GM12878 (cell line): Measurements from ENCODE around the gene SPATA24. TPM values are rescaled to one million over a fixed set of nuclear protein-coding genes. Genes with fewer than 3 reads are reported as not detected.

Source experiments
- ATAC-seq: fragments of 200-7000 bp; cut with Tn5 transposase; 3 replicates; pipeline ENCODE4 v1.9.1; 2020; ENCODE audit warnings: mild to moderate bottlenecking, moderate library complexity
- BruUV-seq: library from RNA; stranded (reverse); fragments of 400-500 nt; replicated peaks from 2 replicates; lab custom pipeline; 2021; lab: Mats Ljungman, UMichigan
- CTCF ChIA-PET: fragments of 300-600 bp; sonication (Branson Sonifier 250); formaldehyde crosslinking; extraction: SDS; loops from one replicate; lab custom pipeline; 2021; ENCODE audit warnings: inconsistent platforms; lab: Yijun Ruan, JAX
- POLR2A ChIA-PET: fragments of 350-600 bp; formaldehyde crosslinking; extraction: SDS; loops from one replicate; lab custom pipeline; 2021; ENCODE audit warnings: inconsistent platforms; lab: Charles Lee
- RAD21 ChIA-PET: fragments of 300-600 bp; sonication (Branson Sonifier 250); formaldehyde crosslinking; loops from one replicate; lab custom pipeline; 2023; ENCODE audit warnings: antibody characterized with exemption; ENCODE audit not compliant: unreplicated experiment; lab: Charles Lee
- SMC1A ChIA-PET: fragments of 300-600 bp; sonication (Branson Sonifier 250); formaldehyde crosslinking; loops from one replicate; lab custom pipeline; 2023; ENCODE audit not compliant: unreplicated experiment, uncharacterized antibody; lab: Charles Lee
- DNase-seq: peaks from one replicate; pipeline ENCODE4 v3.0.0-alpha.2; 2011; ENCODE audit warnings: low read depth, low spot score
- FAIRE-seq: peaks from 3 replicates; lab custom pipeline; 2011; peaks lifted over from hg19 to GRCh38; lab: Jason Lieb, UNC
- H2AFZ ChIP-seq: 2 replicates; pipeline ENCODE4 v1.6.0; 2011; ENCODE audit warnings: low read depth, low read length, control low read depth; ENCODE audit not compliant: control insufficient read depth
- H3K27ac ChIP-seq: 2 replicates; pipeline ENCODE4 v1.5.1; 2011; ENCODE audit warnings: control low read depth; ENCODE audit not compliant: control insufficient read depth, insufficient read depth
- H3K27me3 ChIP-seq, 2 experiments: replicated peaks in 1 of 2; 2 replicates each; pipeline versions ENCODE4 v1.6.0 to v1.6.1; 2011; ENCODE audit warnings: low read length in 1 of 2; ENCODE audit not compliant: control insufficient read depth in 2 of 2, insufficient read depth in 2 of 2
- H3K36me3 ChIP-seq, 2 experiments: 2 replicates each; pipeline ENCODE4 v1.5.1; 2011; ENCODE audit warnings: low read length in 1 of 2; ENCODE audit not compliant: control insufficient read depth in 2 of 2, insufficient read depth in 2 of 2
- H3K4me1 ChIP-seq: 2 replicates; pipeline ENCODE4 v1.6.1; 2011; ENCODE audit warnings: mild to moderate bottlenecking, low read length, moderate library complexity, mixed read lengths; ENCODE audit not compliant: control insufficient read depth, insufficient read depth
- H3K4me2 ChIP-seq: 2 replicates; pipeline ENCODE4 v1.6.0; 2011; ENCODE audit warnings: control low read depth; ENCODE audit not compliant: control insufficient read depth, insufficient read depth
- H3K4me3 ChIP-seq: fragments of 200-600 bp; sonication (generic); 2 replicates; pipeline ENCODE4 v1.5.1; 2016
- H3K79me2 ChIP-seq: 2 replicates; pipeline ENCODE4 v1.6.0; 2011; ENCODE audit warnings: low read length; ENCODE audit not compliant: control insufficient read depth, insufficient read depth
- H3K9ac ChIP-seq: 2 replicates; pipeline ENCODE4 v1.8.0; 2011; ENCODE audit warnings: low read length, control low read depth, mixed read lengths; ENCODE audit not compliant: control insufficient read depth, insufficient read depth
- H3K9me3 ChIP-seq: replicated peaks from 3 replicates; pipeline ENCODE4 v1.5.1; 2011; ENCODE audit warnings: mild to moderate bottlenecking, low read length; ENCODE audit not compliant: control insufficient read depth, insufficient read depth
- H4K20me1 ChIP-seq: 2 replicates; pipeline ENCODE4 v1.6.0; 2011; ENCODE audit not compliant: control insufficient read depth, insufficient read depth
- DPF2 ChIP-seq: fragments of 450-650 bp; IDR thresholded peaks from 2 replicates; pipeline ENCODE4 v1.6.1; 2017; ENCODE audit warnings: mild to moderate bottlenecking
- IKZF2 ChIP-seq, 2 experiments: fragments of 450-650 bp; IDR thresholded peaks; 2 replicates each; pipeline ENCODE4 v1.6.1; 2017; ENCODE audit warnings: mild to moderate bottlenecking in 2 of 2, moderate library complexity in 2 of 2
- KLF5 ChIP-seq: fragments of 450-650 bp; IDR thresholded peaks from 2 replicates; pipeline ENCODE4 v1.6.1; 2014; ENCODE audit warnings: mild to moderate bottlenecking; ENCODE audit not compliant: partially characterized antibody
- MYB ChIP-seq: fragments of 150-350 bp; IDR thresholded peaks from 2 replicates; pipeline ENCODE4 v1.6.1; 2014; ENCODE audit warnings: mild to moderate bottlenecking, low read depth, low read length, borderline replicate concordance
- NRF1 ChIP-seq: conservative IDR thresholded peaks from 2 replicates; pipeline ENCODE4 v1.6.1; 2011; ENCODE audit warnings: mild to moderate bottlenecking, low read depth, low read length, improper control_type of control experiment
- RCOR1 ChIP-seq: conservative IDR thresholded peaks from 2 replicates; pipeline ENCODE4 v1.6.1; 2012; ENCODE audit warnings: low read depth, low read length, improper control_type of control experiment
- USF1 ChIP-seq: IDR thresholded peaks from 2 replicates; pipeline ENCODE4 v1.6.1; 2011; ENCODE audit warnings: borderline replicate concordance, low read depth, mild to moderate bottlenecking, moderate library complexity, mixed read lengths, low read length; ENCODE audit not compliant: insufficient read depth; ENCODE audit errors: extremely low read length
- WGBS: methylation state at CpG from one replicate; pipeline ENCODE4 v1.1.6; 2016; ENCODE audit warnings: low lambda C conversion rate; ENCODE audit not compliant: insufficient replicate concordance, insufficient coverage; ENCODE audit errors: missing lambda C conversion rate; 5-methylcytosine and 5-hydroxymethylcytosine counted together
- in situ Hi-C: fragments of 300-500 bp; cut with MboI; formaldehyde crosslinking; loops from 9 replicates; pipeline ENCODE4 v1.14.3; 2018; ENCODE audit warnings: mixed read lengths
- intact Hi-C: fragments of 100-400 bp; cut with micrococcal nuclease; formaldehyde crosslinking; loops from one replicate; pipeline ENCODE4 v1.14.2; 2022; ENCODE audit not compliant: unreplicated experiment
- polyA plus RNA-seq, 11 experiments: library from polyadenylated mRNA; depleted of rRNA in 4 of 11; unstranded in 6 of 11; stranded (reverse) in 5 of 11; fragments of >200 nt; fragmentation: Nextera tagmentation in 4 of 11; fragmentation: Illumina TruSeq in 1 of 11; extraction: Ambion mirVana in 4 of 11; extraction: Trizol in 1 of 11; gene quantifications; 1 replicate in 1 of 11; 2 replicates in 10 of 11; pipeline versions ENCODE4 v1.2.1 to v1.2.3, GENCODE V29; 2011 to 2016; ENCODE audit warnings: inconsistent platforms in 2 of 11, missing spikeins in 2 of 11, low read depth in 1 of 11
- total RNA-seq, 4 experiments: library from RNA; depleted of rRNA in 3 of 4; stranded (reverse); fragments of >200 nt in 3 of 4; fragmentation: Illumina TruSeq in 1 of 4; extraction: Trizol in 1 of 4; gene quantifications; 2 replicates each; pipeline versions ENCODE4 v1.2.1 to v1.2.3, GENCODE V29; 2013 to 2021
- TF ChIP-seq, protein P1 (sequence below): fragments of 450-650 bp; conservative IDR thresholded peaks from 2 replicates; pipeline ENCODE4 v1.6.1; 2017; ENCODE audit warnings: mild to moderate bottlenecking, moderate library complexity

Gene SPATA24
- total and polyA plus RNA-seq, 10 of the 15 experiments (the other 5 are each of a cell fraction or from before 2014, with no cell fraction given): 4.1 to 9.8 (median 7.3) TPM

GRCh38 chr5:139397921-139398320 is 6.0 kb downstream of the SPATA24 start:
- WGBS: 69% methylated on average over 6 of the region's 6 CpGs
- Histone ChIP-seq H3K9ac (no peak overlapping the region), H3K27ac (peak overlapping the region; percentile 13; the same call in 1 of the 2 replicates), H3K27me3 (no peaks in the 10 kb centered on the region), H4K20me1 (no peaks in the 10 kb centered on the region), H3K4me3 (no peak overlapping the region), H2AFZ (no peak overlapping the region), H3K4me2 (no peak overlapping the region), H3K9me3 (no peaks in the 10 kb centered on the region; the same call in 2 of the 3 replicates), H3K4me1 (peaks cover 43% of the 10 kb centered on the region)
- FAIRE-seq: no peak
- intact Hi-C loops: no loop called here
- no peak for ATAC-seq
- CTCF ChIA-PET: no interaction called here
- no peak for DNase-seq
- POLR2A ChIA-PET: interaction anchor here (1.0 to 7.0 kb wide), 2 partner anchors 9 to 126 kb away, joined by 3 to 74 read pairs; partner anchors contain the start of gene MZB1
- in situ Hi-C loops: no loop called here
- SMC1A ChIA-PET: no interaction called here
- no TSS peak for BruUV-seq
- RAD21 ChIA-PET: interaction anchor here (1.0 kb wide), 2 partner anchors 10 to 128 kb away, joined by 3 read pairs; no protein-coding TSS in a partner anchor
- TF ChIP-seq MYB (no peak), DPF2 (peak; percentile 34; the same call in 1 of the 2 replicates), KLF5 (no peak), USF1 (no peak), IKZF2 (IDR thresholded peaks at IDR 0.05) (no peak), NRF1 (no peak), RCOR1 (no peak)
- TF ChIP-seq, protein P1, sequence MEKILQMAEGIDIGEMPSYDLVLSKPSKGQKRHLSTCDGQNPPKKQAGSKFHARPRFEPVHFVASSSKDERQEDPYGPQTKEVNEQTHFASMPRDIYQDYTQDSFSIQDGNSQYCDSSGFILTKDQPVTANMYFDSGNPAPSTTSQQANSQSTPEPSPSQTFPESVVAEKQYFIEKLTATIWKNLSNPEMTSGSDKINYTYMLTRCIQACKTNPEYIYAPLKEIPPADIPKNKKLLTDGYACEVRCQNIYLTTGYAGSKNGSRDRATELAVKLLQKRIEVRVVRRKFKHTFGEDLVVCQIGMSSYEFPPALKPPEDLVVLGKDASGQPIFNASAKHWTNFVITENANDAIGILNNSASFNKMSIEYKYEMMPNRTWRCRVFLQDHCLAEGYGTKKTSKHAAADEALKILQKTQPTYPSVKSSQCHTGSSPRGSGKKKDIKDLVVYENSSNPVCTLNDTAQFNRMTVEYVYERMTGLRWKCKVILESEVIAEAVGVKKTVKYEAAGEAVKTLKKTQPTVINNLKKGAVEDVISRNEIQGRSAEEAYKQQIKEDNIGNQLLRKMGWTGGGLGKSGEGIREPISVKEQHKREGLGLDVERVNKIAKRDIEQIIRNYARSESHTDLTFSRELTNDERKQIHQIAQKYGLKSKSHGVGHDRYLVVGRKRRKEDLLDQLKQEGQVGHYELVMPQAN: no peak
- TF ChIP-seq, all 136 proteins: peak for 1
- Histone ChIP-seq H3K36me3 (peaks cover 0 to 7% of the 10 kb centered on the region in 2 experiments; a peak in 1 of 4 replicates), H3K79me2 (peaks cover 32% of the 10 kb centered on the region)
